ENCODE data around the gene CEP164.

DNA sequence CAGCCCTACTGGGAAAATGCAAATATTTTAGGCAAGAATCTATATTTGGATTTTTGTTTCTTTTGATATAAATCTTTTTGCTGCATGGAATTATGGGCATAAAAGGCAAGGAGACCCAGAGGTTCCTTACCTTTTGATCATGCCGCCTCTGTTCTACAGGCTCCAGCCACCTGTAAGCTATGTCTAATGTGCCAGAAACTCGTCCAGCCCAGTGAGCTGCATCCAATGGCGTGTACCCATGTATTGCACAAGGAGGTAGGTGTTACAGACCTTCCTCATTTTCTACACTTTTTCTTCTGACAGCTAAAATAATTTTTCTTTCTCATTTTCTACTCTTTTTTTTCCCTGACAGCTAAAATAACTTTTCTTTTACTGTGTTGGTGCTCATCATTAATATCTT lies 44.7 kb upstream of the CEP164 start:
- TF ChIP-seq, protein P1, sequence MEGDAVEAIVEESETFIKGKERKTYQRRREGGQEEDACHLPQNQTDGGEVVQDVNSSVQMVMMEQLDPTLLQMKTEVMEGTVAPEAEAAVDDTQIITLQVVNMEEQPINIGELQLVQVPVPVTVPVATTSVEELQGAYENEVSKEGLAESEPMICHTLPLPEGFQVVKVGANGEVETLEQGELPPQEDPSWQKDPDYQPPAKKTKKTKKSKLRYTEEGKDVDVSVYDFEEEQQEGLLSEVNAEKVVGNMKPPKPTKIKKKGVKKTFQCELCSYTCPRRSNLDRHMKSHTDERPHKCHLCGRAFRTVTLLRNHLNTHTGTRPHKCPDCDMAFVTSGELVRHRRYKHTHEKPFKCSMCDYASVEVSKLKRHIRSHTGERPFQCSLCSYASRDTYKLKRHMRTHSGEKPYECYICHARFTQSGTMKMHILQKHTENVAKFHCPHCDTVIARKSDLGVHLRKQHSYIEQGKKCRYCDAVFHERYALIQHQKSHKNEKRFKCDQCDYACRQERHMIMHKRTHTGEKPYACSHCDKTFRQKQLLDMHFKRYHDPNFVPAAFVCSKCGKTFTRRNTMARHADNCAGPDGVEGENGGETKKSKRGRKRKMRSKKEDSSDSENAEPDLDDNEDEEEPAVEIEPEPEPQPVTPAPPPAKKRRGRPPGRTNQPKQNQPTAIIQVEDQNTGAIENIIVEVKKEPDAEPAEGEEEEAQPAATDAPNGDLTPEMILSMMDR (conservative IDR thresholded peaks at IDR 0.05; ENCODE audit: low read depth, low read length): no peak
- TF ChIP-seq, protein P2, sequence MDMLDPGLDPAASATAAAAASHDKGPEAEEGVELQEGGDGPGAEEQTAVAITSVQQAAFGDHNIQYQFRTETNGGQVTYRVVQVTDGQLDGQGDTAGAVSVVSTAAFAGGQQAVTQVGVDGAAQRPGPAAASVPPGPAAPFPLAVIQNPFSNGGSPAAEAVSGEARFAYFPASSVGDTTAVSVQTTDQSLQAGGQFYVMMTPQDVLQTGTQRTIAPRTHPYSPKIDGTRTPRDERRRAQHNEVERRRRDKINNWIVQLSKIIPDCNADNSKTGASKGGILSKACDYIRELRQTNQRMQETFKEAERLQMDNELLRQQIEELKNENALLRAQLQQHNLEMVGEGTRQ (IDR thresholded peaks at IDR 0.05; ENCODE audit: low read depth, low read length): no peak

All from IMR-90 (cell line).